HEK293 (cell line): ENCODE data around the gene FBXW2.
A peak's percentile ranks its signal among the peaks of the same experiment; 100 is the strongest.

Source experiments
- BCL11B ChIP-seq: fragments of 450-650 bp; formaldehyde crosslinking; IDR thresholded peaks from 2 replicates; pipeline ENCODE4 v1.5.1; 2016; ENCODE audit warnings: low read depth, missing biosample characterization, missing genetic modification characterization
- GFI1B ChIP-seq: fragments of 450-650 bp; formaldehyde crosslinking; IDR thresholded peaks from 2 replicates; pipeline ENCODE4 v1.5.1; 2016; ENCODE audit warnings: missing biosample characterization, missing genetic modification characterization
- ZBTB48 ChIP-seq: fragments of 450-650 bp; formaldehyde crosslinking; IDR thresholded peaks from 2 replicates; pipeline ENCODE4 v1.5.1; 2016; ENCODE audit warnings: missing biosample characterization, missing genetic modification characterization
- ZBTB8A ChIP-seq: fragments of 450-650 bp; formaldehyde crosslinking; IDR thresholded peaks from 2 replicates; pipeline ENCODE4 v1.5.1; 2016; ENCODE audit warnings: missing biosample characterization, missing genetic modification characterization
- ZNF10 ChIP-seq: fragments of 450-650 bp; formaldehyde crosslinking; IDR thresholded peaks from 2 replicates; pipeline ENCODE4 v1.5.1; 2017; ENCODE audit warnings: missing biosample characterization, missing genetic modification characterization
- ZNF132 ChIP-seq: fragments of 450-650 bp; formaldehyde crosslinking; IDR thresholded peaks from 2 replicates; pipeline ENCODE4 v1.5.1; 2017; ENCODE audit warnings: missing biosample characterization, missing genetic modification characterization, borderline replicate concordance
- ZNF175 ChIP-seq: fragments of 450-650 bp; formaldehyde crosslinking; IDR thresholded peaks from 2 replicates; pipeline ENCODE4 v1.5.1; 2016; ENCODE audit warnings: missing biosample characterization, missing genetic modification characterization
- ZNF214 ChIP-seq: fragments of 450-650 bp; formaldehyde crosslinking; IDR thresholded peaks from 2 replicates; pipeline ENCODE4 v1.5.1; 2017; ENCODE audit warnings: missing biosample characterization, mild to moderate bottlenecking, missing genetic modification characterization, borderline replicate concordance
- ZNF292 ChIP-seq: fragments of 450-650 bp; formaldehyde crosslinking; IDR thresholded peaks from 2 replicates; pipeline ENCODE4 v1.5.1; 2016; ENCODE audit warnings: low read depth, missing biosample characterization, missing genetic modification characterization, borderline replicate concordance
- ZNF335 ChIP-seq: fragments of 450-650 bp; formaldehyde crosslinking; conservative IDR thresholded peaks from 2 replicates; pipeline ENCODE4 v1.5.1; 2016; ENCODE audit warnings: missing biosample characterization, missing genetic modification characterization
- ZNF37A ChIP-seq: fragments of 450-650 bp; IDR thresholded peaks from 2 replicates; pipeline ENCODE4 v1.5.1; 2018; ENCODE audit warnings: missing biosample characterization, missing genetic modification characterization
- ZNF426 ChIP-seq: fragments of 450-650 bp; formaldehyde crosslinking; IDR thresholded peaks from 2 replicates; pipeline ENCODE4 v1.5.1; 2017; ENCODE audit warnings: missing biosample characterization, missing genetic modification characterization, mild to moderate bottlenecking, inconsistent platforms, moderate library complexity
- ZNF48 ChIP-seq: fragments of 450-650 bp; formaldehyde crosslinking; IDR thresholded peaks from 2 replicates; pipeline ENCODE4 v1.5.1; 2016; ENCODE audit warnings: missing biosample characterization, missing genetic modification characterization
- ZNF521 ChIP-seq: fragments of 450-650 bp; formaldehyde crosslinking; IDR thresholded peaks from 2 replicates; pipeline ENCODE4 v1.5.1; 2017; ENCODE audit warnings: missing biosample characterization, mild to moderate bottlenecking, missing genetic modification characterization
- ZNF596 ChIP-seq: fragments of 450-650 bp; IDR thresholded peaks from 2 replicates; pipeline ENCODE4 v1.5.0; 2018; ENCODE audit warnings: missing biosample characterization, mild to moderate bottlenecking, missing genetic modification characterization, moderate library complexity
- TF ChIP-seq, protein P1 (sequence below): fragments of 450-650 bp; formaldehyde crosslinking; IDR thresholded peaks from 2 replicates; pipeline ENCODE4 v1.5.1; 2016; ENCODE audit warnings: missing biosample characterization, missing genetic modification characterization
- TF ChIP-seq, protein P2 (sequence below): fragments of 450-650 bp; formaldehyde crosslinking; IDR thresholded peaks from 2 replicates; pipeline ENCODE4 v1.5.1; 2016; ENCODE audit warnings: missing biosample characterization, missing genetic modification characterization
- TF ChIP-seq, protein P3 (sequence below): fragments of 450-650 bp; formaldehyde crosslinking; IDR thresholded peaks from 2 replicates; pipeline ENCODE4 v1.5.1; 2016; ENCODE audit warnings: missing biosample characterization, missing genetic modification characterization, borderline replicate concordance
- TF ChIP-seq, protein P4 (sequence below): fragments of 450-650 bp; formaldehyde crosslinking; IDR thresholded peaks from 2 replicates; pipeline ENCODE4 v1.5.1; 2016; ENCODE audit warnings: missing biosample characterization, missing genetic modification characterization, borderline replicate concordance
- TF ChIP-seq, protein P5 (sequence below): fragments of 450-650 bp; formaldehyde crosslinking; IDR thresholded peaks from 2 replicates; pipeline ENCODE4 v1.5.1; 2016; ENCODE audit warnings: missing biosample characterization, missing genetic modification characterization
- TF ChIP-seq, protein P6 (sequence below): fragments of 450-650 bp; formaldehyde crosslinking; IDR thresholded peaks from 2 replicates; pipeline ENCODE4 v1.5.1; 2016; ENCODE audit warnings: missing biosample characterization, missing genetic modification characterization

The FBXW2 gene

DNA sequence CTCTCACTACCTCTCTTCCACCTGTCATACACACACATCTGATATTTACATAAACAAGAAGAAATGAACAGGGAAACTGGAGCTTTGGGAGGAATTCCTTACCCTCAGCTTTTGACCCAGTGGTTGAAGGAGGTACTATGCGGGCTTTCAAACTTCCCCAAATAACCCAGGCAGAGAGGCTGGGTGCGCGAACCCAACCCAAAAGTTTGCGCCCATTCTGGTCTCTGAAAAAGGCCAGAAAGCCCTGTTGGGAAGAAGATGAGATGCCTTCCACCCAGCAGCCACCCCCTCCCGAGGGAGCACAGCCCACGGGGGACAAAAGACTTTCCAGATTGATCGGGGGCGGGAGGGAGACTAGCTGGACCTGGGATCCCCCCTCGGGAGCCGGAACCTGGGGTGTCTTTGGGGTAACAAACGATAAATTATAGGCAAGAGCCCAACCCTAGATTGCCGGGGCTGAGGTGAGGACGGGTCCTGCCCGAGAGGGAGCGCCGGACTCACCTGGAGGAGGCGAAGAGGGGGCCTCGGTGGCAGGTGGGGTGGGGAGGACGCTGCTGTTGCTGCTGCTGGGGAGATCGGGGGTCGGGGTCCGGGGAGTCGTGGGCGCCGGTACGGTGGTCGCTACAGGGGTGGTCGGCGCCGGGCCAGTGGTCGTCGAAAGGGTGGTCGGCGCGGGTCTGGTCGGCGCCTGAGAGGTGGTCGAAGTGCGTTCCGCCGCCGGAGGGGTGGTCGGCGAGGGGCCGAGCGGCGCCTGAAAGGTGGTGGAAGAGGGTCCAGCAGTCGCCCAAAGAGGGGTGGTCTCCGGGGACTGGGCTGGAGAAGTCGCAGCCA is 79.7 kb downstream of the FBXW2 start (continued):
- TF ChIP-seq BCL11B (0 out of 2 replicates have a peak, but pooled peaks have one; percentile 33), ZNF214 (no peak), ZNF426 (tag by site-specific recombination) (no peak), ZNF335 (tag by site-specific recombination) (peak; percentile 84), ZNF48 (tag by site-specific recombination) (no peak), ZNF132 (tag by site-specific recombination) (no peak), ZBTB8A (tag by site-specific recombination) (peak; percentile 42; the same call in 1 of the 2 replicates), ZNF10 (tag by site-specific recombination) (no peak), ZNF37A (tag by site-specific recombination) (no peak), ZNF292 (tag by site-specific recombination) (no peak), GFI1B (no peak), ZBTB48 (no peak), ZNF175 (no peak), ZNF521 (tag by site-specific recombination) (no peak), ZNF596 (no peak)
- TF ChIP-seq, protein P1, sequence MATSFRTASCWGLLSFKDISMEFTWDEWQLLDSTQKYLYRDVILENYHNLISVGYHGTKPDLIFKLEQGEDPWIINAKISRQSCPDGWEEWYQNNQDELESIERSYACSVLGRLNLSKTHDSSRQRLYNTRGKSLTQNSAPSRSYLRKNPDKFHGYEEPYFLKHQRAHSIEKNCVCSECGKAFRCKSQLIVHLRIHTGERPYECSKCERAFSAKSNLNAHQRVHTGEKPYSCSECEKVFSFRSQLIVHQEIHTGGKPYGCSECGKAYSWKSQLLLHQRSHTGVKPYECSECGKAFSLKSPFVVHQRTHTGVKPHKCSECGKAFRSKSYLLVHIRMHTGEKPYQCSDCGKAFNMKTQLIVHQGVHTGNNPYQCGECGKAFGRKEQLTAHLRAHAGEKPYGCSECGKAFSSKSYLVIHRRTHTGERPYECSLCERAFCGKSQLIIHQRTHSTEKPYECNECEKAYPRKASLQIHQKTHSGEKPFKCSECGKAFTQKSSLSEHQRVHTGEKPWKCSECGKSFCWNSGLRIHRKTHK, result no peak
- TF ChIP-seq, protein P2, sequence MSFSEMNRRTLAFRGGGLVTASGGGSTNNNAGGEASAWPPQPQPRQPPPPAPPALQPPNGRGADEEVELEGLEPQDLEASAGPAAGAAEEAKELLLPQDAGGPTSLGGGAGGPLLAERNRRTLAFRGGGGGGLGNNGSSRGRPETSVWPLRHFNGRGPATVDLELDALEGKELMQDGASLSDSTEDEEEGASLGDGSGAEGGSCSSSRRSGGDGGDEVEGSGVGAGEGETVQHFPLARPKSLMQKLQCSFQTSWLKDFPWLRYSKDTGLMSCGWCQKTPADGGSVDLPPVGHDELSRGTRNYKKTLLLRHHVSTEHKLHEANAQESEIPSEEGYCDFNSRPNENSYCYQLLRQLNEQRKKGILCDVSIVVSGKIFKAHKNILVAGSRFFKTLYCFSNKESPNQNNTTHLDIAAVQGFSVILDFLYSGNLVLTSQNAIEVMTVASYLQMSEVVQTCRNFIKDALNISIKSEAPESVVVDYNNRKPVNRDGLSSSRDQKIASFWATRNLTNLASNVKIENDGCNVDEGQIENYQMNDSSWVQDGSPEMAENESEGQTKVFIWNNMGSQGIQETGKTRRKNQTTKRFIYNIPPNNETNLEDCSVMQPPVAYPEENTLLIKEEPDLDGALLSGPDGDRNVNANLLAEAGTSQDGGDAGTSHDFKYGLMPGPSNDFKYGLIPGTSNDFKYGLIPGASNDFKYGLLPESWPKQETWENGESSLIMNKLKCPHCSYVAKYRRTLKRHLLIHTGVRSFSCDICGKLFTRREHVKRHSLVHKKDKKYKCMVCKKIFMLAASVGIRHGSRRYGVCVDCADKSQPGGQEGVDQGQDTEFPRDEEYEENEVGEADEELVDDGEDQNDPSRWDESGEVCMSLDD (tag by site-specific recombination), result no peak
- TF ChIP-seq, protein P3, sequence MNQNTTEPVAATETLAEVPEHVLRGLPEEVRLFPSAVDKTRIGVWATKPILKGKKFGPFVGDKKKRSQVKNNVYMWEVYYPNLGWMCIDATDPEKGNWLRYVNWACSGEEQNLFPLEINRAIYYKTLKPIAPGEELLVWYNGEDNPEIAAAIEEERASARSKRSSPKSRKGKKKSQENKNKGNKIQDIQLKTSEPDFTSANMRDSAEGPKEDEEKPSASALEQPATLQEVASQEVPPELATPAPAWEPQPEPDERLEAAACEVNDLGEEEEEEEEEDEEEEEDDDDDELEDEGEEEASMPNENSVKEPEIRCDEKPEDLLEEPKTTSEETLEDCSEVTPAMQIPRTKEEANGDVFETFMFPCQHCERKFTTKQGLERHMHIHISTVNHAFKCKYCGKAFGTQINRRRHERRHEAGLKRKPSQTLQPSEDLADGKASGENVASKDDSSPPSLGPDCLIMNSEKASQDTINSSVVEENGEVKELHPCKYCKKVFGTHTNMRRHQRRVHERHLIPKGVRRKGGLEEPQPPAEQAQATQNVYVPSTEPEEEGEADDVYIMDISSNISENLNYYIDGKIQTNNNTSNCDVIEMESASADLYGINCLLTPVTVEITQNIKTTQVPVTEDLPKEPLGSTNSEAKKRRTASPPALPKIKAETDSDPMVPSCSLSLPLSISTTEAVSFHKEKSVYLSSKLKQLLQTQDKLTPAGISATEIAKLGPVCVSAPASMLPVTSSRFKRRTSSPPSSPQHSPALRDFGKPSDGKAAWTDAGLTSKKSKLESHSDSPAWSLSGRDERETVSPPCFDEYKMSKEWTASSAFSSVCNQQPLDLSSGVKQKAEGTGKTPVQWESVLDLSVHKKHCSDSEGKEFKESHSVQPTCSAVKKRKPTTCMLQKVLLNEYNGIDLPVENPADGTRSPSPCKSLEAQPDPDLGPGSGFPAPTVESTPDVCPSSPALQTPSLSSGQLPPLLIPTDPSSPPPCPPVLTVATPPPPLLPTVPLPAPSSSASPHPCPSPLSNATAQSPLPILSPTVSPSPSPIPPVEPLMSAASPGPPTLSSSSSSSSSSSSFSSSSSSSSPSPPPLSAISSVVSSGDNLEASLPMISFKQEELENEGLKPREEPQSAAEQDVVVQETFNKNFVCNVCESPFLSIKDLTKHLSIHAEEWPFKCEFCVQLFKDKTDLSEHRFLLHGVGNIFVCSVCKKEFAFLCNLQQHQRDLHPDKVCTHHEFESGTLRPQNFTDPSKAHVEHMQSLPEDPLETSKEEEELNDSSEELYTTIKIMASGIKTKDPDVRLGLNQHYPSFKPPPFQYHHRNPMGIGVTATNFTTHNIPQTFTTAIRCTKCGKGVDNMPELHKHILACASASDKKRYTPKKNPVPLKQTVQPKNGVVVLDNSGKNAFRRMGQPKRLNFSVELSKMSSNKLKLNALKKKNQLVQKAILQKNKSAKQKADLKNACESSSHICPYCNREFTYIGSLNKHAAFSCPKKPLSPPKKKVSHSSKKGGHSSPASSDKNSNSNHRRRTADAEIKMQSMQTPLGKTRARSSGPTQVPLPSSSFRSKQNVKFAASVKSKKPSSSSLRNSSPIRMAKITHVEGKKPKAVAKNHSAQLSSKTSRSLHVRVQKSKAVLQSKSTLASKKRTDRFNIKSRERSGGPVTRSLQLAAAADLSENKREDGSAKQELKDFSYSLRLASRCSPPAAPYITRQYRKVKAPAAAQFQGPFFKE, result no peak
- TF ChIP-seq, protein P4, sequence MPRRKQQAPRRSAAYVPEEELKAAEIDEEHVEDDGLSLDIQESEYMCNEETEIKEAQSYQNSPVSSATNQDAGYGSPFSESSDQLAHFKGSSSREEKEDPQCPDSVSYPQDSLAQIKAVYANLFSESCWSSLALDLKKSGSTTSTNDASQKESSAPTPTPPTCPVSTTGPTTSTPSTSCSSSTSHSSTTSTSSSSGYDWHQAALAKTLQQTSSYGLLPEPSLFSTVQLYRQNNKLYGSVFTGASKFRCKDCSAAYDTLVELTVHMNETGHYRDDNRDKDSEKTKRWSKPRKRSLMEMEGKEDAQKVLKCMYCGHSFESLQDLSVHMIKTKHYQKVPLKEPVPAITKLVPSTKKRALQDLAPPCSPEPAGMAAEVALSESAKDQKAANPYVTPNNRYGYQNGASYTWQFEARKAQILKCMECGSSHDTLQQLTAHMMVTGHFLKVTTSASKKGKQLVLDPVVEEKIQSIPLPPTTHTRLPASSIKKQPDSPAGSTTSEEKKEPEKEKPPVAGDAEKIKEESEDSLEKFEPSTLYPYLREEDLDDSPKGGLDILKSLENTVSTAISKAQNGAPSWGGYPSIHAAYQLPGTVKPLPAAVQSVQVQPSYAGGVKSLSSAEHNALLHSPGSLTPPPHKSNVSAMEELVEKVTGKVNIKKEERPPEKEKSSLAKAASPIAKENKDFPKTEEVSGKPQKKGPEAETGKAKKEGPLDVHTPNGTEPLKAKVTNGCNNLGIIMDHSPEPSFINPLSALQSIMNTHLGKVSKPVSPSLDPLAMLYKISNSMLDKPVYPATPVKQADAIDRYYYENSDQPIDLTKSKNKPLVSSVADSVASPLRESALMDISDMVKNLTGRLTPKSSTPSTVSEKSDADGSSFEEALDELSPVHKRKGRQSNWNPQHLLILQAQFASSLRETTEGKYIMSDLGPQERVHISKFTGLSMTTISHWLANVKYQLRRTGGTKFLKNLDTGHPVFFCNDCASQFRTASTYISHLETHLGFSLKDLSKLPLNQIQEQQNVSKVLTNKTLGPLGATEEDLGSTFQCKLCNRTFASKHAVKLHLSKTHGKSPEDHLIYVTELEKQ, result no peak
- TF ChIP-seq, protein P5, sequence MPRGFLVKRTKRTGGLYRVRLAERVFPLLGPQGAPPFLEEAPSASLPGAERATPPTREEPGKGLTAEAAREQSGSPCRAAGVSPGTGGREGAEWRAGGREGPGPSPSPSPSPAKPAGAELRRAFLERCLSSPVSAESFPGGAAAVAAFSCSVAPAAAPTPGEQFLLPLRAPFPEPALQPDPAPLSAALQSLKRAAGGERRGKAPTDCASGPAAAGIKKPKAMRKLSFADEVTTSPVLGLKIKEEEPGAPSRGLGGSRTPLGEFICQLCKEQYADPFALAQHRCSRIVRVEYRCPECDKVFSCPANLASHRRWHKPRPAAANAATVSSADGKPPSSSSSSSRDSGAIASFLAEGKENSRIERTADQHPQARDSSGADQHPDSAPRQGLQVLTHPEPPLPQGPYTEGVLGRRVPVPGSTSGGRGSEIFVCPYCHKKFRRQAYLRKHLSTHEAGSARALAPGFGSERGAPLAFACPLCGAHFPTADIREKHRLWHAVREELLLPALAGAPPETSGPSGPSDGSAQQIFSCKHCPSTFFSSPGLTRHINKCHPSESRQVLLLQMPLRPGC, result no peak
- TF ChIP-seq, protein P6, sequence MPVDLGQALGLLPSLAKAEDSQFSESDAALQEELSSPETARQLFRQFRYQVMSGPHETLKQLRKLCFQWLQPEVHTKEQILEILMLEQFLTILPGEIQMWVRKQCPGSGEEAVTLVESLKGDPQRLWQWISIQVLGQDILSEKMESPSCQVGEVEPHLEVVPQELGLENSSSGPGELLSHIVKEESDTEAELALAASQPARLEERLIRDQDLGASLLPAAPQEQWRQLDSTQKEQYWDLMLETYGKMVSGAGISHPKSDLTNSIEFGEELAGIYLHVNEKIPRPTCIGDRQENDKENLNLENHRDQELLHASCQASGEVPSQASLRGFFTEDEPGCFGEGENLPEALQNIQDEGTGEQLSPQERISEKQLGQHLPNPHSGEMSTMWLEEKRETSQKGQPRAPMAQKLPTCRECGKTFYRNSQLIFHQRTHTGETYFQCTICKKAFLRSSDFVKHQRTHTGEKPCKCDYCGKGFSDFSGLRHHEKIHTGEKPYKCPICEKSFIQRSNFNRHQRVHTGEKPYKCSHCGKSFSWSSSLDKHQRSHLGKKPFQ (tag by site-specific recombination), result no peak
